IPS-11a (cell line): ENCODE results near the gene DBP.
A peak's percentile ranks its signal among the peaks of the same experiment; 100 is the strongest.
"Not testable (repeated sequence)": the region's sequence is repeated elsewhere in the genome, so short reads cannot be mapped to it uniquely, and the experiment has no call there.

Experiments
- H3K4me3 ChIP-seq: one replicate; pipeline ENCODE4 v1.5.1; 2013; ENCODE audit warnings: low read depth, low read length, control low read depth

DBP gene

DNA sequence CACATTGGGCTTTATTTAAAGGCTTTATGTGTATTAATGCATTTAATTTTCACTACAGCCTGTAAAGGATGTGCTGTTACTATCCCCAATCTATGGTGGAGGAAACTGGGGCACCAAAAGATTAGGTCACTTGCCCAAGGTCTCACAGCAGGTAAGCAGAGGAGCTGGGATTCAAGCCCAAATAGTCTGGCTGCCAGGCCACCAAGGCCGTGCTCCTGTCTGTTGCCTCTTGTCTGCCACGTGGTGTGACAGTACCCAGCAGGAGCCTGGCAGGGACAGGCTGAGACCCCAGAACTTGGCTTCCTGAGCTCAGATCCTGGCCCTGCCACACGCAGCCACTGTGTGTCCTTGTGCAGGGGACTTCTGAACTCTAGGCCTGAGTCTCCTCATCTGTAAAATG, 31.2 kb upstream of the DBP start:
- no peak overlapping the region for H3K4me3 ChIP-seq

DNA sequence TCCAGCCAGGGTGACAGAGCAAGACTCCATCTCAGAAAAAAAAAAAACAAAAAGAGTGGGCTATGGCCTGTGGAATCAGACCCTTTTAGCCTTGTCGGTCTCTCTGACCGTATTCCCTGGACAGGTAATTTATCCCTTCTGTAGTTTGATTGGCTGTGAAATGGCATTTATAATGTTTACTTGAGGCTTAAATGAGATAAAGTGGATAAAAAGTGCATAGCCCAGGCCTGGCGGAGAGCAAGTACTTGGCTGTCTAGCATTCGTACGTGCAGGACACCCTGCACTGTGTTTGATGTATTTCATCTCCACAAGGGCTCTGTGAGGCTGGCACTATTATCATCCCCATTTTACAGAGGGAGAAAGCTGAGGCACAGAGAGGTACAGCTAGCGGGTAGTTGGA, 28.6 kb upstream of the DBP start:
- H3K4me3 ChIP-seq = no peak overlapping the region

DNA sequence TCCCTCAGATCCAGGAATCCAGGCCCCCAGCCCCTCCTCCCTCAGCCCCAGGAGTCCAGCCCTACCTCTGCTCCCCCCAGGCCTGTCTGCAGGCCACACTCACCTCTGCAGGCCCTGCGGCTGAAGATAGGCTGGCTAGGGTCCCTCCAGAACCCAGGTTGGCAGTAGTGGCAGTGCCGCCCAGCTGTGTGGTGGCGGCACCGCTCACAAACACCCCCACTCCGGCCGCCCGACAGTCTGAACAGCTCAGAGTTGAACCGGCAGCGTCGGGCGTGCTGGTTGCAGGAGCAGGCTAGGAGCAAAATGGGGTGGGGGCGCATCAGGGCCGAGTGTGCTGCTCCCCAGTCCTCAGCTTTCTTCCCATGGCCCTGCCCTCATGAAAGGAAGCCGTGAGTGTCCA, 27.3 kb upstream of the DBP start:
- no peak overlapping the region for H3K4me3 ChIP-seq

DNA sequence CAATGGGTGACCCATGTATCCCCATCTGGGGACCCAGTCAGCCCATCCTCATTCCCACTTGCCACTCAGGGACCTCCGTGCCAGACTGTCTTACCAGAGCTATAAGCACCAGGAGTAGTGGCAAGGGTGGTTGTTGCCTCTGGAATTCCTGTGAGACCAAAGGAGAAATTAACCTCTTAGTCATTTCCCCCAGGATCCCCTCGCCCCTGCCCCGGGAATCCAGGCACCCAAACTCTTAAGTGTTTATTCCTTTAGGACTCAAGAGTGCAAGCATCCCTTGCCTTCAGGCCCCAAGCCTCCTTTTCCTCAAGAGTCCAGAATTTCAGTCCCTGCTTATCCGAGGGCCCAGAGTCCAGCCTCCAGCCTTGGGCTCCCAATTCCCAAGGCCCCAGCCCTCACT, 26.5 kb upstream of the DBP start:
- H3K4me3 ChIP-seq = no peak overlapping the region

DNA sequence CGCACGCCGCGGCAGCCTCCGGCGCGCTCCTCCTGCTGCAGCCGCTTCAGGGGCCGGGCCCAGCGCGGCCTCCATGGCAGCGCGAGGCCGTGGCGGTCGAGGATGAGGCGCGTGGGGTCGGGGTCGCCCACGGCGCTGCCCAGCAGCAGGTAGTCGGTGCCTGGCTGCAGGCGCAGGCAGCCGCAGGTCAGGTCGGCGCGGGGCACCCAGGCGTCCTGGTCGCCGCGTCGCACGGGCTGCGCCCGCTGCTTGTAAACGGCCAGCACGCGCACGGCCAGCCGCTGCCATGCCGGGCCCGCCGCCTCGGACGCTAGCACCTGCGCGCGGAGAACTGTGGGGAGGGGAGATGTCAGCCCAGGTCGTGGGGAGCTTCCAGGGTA, 24.5 kb upstream of the DBP start:
- no peak overlapping the region for H3K4me3 ChIP-seq

DNA sequence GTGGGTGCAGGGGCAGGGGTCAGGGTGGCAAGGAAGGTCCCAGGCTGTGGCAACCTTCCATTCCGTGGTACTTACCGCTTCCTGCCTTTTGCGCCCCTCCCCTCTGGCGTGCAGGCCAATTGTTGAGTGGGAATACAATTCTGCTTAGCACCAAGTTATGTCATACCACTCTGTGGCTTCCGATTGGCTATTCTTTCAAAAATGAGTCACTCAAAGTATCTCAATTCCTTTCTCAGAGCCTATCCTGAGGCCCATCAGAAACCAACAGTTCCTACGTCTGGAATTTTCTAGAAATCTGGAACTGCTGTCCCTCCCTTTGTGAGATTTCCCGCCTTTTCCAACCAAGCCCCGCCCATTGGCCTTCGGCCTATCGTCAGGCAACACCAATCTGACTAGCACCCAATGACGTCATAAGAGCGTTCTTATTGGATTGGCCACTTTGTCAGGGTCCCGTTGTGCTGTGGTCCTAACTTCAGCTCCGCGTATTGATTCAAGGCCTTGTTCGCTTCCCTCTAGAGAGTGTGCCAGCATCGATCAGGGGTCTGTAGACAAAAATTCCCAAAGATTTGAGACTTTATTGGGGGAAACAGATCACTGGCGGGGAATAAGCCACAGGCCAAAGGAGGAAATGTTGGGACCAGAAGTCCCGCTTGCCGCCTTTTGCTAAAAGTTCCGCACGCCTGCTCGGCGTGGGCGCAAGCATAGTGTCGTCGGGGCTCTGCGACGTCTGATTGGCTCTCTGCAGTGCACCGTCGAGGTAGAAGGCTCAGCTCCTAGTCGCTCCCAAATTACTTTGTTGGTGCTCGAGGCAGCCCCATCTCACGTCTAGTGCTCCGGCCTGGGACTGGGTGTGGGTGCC, 23.9 kb upstream of the DBP start:
- no peak overlapping the region for H3K4me3 ChIP-seq

DNA sequence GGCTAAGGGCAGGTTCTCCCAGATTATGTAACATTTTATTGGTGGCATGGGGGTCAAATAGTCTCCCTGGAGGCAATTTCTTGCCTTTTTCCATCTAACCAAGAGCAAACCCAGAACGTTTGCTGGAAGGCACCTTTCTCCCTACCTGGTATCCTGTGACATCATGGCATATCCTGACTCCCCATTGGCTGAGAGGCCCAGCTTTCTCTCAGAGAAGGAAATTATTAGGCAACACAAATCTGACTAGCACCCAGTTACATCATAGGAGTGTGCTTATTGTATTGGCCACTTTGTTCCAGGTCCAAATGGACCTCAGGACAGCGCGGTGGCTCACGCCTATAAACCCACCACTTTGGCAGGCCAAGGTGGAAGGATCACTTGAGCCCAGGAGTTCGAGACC, 22.6 kb upstream of the DBP start:
- no peak overlapping the region for H3K4me3 ChIP-seq

DNA sequence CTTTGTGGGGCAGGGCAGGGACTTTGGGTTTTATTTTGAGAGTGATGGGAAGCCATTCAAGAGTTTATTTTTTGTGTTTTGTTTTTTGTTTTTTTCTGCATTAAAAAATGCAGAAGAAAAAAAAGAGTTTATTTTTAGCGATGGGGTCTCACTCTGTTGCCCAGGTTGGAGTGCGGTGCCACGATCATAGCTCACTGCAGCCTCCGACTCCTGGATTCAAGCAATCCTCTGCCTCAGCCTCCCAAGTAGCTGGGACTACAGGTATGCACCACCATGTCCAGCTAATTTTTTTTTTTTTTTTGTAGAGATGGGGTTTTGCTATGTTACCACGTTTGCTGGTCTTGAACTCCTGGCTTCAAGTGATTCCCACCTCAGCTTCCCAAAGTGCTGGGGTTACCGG, 21.3 kb upstream of the DBP start:
- H3K4me3 ChIP-seq = no peak overlapping the region

DNA sequence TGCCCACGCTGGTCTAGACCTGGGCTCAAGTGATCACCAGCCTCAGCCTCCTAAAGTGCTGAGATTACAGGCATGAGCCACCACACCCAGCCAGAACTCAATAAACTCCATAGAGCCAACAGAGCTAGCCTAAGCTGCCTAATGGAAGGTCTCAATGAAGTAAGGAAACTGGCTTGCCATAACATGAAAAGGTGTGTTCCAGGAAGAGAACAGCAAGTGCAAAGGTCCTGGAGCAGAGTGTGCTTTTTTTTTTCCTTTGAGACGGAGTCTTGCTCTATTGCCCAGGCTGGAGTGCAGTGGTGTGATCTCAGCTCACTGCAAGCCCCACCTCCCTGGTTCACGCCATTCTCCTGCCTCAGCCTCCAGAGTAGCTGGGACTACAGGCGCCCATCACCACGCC, 20.6 kb upstream of the DBP start:
- H3K4me3 ChIP-seq = not testable (repeated sequence)

DNA sequence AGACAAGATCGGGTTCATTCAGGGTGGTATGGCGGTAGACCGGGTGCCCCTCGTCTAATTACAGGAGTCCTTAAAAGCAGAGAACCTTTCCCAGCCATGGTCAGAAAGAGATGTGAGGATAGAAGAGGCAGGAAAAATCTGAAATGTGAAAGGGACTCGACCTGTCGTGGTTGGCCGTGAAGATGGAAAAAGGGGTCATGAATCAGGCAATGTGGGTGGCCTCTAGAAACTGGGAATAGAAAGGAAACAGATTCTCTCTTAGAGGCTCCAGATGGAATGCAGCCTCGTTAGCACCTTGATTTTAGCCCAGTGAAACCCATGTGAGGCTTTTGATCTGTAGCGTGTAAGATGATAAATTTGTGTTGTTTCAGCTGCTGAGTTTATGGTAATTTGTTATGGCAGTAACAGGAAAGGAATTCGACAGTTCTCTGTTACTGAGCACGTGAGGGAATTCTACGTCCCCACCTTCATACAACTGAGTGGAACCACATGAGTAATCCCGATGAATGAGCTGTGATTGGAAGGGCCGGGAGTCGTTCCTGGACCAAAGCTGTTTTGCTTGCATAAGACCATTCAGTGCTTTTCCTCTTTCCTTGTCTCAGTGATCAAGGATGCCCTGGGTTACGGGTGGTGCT, 19.8 kb upstream of the DBP start:
- no peak overlapping the region for H3K4me3 ChIP-seq

DNA sequence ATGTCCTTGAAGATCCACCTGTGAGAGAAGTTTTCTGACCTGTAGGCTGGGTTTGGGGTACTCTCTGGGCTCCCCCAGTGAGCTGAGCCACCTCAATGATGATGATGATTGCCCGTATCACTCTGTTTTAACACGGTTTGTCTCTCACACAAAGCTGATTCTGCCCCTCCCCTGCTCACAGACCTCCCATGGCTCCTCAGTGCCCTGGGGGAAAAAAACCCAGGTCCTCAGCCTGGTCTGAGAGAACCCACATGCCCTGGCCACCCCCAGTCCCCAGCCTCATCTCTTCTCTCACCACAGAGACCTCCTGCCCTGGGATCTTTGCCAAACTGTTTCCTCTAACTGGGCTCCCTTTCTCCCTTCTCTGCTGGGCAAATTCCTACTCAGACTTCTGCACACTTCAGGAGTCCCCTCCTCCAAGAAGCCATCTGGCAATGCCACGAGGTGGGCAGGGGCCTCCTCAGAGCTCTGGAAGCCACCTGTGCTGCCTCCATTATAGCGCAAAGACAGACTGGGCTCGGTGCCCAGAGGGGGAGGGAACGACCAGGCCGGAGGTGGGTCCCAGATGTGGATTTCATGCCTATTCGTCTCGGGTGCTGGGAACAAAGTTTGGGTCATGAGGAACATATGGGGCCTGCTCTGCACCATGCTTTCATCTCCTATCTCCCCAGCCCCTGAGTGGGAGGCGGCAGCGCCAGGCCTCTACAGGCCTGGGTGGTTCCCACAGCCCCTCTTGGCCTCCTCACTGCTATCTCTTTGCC, 17.3 kb upstream of the DBP start:
- H3K4me3 ChIP-seq = no peak overlapping the region

DNA sequence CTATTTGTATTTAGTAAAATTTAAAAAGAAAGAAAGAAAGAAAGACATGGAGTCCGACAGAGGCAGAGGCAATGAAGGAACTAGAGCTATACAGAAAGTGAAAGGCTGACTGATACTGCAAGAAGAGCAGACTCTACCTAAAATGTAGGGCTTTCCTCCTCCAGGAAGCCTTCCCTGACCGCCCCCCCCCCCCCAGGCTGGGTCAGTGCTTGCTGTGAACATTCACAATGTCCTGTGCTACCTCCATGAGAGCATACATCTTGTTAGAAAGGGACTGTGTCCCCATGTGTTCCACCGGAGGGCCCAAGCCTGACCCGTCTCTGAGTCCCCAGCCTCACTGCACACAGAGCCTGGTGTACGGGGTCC, 14.5 kb upstream of the DBP start:
- H3K4me3 ChIP-seq = no peak overlapping the region

DNA sequence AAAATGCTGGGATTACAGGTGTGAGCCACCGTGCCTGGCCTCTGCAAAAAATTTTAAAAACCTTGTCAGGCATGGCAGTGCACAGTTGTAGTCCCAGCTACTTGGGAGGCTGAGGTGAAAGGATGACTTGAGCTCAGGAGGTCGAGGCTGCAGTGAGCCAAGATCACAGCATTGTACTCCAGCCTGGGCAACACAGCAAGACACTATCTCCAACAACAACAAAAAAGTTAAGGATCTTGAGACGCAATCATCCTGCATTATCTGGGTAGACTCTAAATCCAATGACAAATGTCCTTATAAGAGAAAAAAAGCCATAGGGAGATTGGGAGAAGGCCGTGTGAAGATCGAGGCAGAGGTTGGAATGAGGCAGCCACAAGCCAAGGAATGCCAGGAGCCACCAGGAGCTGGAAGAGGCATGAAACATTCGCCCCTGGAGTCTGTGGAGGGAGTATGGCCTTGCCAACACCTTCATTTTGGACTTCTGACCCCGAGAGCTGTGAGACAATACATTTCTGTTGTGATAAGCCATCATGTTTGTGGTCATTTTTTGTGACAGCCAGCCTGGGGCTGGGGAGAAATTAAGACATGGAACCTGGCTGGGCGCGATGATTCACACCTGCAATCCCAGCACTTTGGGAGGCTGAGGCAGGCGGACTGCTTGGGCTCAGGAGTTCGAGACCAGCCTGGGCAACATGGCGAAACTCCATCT, 13.9 kb upstream of the DBP start:
- no peak overlapping the region for H3K4me3 ChIP-seq

DNA sequence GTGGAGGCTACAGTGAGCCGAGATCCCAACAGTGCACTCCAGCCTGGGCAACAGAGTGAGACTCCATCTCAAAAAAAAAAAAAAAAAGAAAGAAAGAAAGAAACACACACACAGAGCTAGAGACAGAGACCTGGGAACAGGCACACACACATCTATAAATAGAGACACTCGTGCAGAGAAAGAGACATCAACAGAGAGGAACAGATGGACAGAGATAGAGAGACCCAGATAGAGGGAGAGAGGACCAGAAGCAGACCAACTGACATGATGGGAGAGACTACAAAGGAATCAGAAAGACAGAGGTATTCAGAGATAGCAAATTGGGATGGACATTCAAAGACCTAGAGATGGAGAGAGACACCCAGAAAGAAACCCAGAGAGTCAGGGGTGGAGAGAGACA, 11.0 kb upstream of the DBP start:
- H3K4me3 ChIP-seq = no peak overlapping the region

DNA sequence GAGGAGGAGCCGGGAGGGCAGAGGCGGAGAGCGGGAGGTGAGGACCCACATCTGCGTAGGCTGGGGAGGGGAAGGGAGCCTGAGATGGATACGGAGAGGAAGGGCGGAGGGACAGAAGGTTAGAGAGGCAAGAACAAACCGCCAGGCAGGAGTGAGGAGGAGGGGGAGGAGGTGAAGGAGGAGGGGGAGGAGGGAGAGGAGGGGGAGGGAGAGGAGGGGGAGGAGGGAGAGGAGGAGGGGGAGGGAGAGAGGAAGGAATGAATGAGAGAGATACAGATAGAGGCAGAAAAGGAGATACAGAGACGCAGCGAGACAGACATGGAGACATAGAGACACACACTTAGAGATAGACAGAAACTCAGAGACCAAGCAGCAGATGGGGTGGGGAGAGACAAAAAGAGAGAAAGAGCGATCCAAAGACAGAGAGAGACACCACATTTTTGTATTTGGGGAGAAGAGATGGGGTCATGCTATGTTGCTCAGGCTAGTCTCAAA, 9.6 kb upstream of the DBP start:
- H3K4me3 ChIP-seq = no peak overlapping the region

DNA sequence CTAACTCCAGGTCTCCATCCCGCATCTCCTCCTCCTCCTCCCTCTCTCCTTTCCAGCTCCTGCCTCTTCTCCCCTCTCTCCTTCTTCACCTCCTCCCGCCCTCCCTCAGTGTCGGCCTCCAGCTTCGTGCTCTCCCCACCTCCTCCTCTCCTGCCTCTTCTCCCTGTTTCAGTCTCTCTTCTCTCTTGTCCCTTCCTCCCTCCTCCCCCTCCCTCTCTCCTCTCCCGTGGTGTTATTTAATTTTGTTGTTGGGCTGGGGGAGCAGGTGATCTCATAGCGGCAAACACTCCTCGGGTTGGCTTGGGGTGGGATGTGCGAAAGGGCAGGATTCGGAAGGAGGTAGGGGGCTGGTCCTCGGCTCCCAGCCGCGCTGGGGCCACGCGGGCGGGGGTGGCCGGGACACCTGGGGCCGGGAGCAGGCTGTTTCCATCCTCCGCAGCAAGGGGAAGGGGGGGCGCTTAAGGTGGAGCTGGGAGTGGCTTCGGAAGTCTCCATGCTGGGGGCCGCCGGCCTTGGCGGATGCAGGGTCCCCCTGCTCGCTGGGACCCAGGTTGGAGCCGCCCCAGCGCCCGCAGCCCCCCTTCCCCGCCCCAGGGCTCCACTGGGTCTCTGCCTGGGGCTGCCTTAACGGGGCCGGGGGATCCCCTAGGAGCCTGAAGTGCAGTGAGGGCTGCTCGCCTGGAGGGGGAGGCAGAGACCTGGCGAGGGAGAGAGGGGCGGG, 9.0 kb upstream of the DBP start, which contains the start of gene CA11:
CA11 (minus strand) TSS at position 187 of the 721 bp plus-strand sequence. CDS start 555 bp downstream, outside the sequence.
- H3K4me3 ChIP-seq = peak within 1 kb of the TSS; percentile 69

DNA sequence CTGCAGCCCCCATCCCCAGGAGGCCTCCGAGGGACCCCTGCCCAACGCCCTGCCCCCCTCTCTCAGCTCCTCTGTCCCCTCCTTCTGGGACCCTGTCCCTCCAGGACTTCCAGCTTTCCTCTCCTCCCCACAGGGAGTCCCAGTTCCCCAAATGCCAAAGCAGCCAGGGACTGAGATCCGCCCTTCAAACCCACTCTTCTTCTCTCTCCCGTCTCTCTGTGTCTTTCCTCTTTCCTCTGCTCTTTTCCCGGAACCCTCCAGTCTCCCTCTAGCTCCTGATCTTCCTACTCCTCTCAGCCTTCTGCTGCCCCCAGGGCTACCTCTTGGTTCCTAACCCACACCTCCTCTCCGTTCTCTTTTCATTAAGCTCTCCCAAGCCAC, 8.4 kb upstream of the DBP start:
- H3K4me3 ChIP-seq = peak overlapping the region; percentile 69

DNA sequence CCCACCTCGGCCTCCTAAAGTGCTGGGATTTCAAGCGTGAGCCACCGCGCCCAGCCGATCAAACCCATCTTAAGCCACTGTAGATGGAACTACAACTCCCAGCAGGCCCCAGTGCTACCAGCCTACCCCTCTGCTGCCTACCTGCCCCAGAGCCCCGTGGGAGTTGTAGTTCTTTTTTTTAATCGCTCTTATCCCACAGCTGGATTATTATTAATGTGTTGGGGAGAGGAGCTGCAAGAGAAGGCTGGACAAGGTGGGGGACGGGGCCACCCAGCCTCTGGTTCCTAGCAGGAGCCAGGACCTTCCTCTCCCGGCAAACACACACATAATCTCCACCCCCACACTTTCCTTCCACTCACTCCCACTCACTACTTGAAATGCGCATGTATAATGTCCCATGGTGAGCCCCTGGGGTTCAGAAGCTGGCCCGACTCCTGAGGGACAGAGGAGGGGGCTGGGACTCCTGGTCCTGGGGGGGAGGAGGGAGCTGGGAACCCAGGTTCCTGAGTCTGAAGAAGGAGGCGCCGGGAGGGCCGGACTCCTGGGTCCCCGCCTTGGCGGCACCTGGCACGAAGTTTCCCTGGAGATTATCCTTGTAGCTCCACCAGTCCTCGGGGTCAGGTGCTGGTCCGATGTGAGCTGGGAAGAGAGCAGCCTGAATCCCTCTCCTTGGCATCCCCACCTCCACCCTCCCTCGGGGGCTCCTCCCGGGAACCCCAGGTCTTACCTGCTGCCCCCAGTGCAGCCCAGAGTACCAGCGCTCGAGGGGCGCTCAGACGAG, 7.8 kb upstream of the DBP start:
- H3K4me3 ChIP-seq = peak overlapping the region; percentile 69

DNA sequence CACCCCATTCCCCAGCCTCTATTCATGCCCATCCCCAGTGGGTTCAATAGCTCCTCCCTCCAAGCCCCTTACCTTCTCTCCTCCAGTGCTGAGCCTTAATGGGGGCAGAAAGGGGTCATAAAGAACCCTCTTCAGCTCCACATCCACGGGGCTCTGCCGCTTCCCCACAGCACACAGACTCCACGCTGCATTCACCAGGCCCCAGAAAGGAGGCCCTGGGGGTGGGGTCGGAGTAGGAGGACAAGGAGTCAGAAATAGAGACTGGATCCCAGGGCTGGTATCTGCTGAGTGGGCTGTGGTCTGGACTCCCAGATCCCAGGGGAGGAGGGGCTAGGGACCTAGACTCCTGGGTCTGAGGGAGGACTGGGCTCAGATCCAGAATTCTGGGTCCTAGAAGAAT, 7.2 kb upstream of the DBP start:
- peak overlapping the region; percentile 69 for H3K4me3 ChIP-seq

DNA sequence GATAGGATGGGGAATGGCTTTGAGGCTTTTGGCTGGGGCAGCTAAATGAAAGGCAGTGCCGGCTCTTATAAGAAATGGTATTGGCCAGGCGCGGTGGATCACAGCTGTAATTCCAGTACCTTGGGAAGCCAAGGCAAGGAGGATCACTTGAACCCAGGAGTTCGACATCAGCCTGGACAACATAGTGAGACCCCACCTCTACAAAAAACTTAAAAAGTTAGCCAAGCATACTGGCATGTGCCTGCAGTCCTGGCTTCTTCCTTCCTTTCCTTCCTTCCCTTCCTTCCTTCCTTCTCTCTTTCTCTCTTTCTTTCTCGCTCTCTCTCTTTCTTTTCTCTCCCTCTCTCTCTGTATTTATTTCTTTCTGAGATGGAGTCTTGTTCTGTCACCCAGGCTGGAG, 5.7 kb upstream of the DBP start:
- H3K4me3 ChIP-seq = no peak overlapping the region
